ENCODE results near the gene SIGLEC12.

Gene SIGLEC12

GRCh38 chr19:51501594-51502263 lies at the start of gene SIGLEC12:
TSS of gene SIGLEC12 (minus strand) at chr19:51501800. CDS start at chr19:51501733, 67 bp downstream.
- DNase-seq (ENCODE audit: low spot score), result peak; percentile 7

DNA sequence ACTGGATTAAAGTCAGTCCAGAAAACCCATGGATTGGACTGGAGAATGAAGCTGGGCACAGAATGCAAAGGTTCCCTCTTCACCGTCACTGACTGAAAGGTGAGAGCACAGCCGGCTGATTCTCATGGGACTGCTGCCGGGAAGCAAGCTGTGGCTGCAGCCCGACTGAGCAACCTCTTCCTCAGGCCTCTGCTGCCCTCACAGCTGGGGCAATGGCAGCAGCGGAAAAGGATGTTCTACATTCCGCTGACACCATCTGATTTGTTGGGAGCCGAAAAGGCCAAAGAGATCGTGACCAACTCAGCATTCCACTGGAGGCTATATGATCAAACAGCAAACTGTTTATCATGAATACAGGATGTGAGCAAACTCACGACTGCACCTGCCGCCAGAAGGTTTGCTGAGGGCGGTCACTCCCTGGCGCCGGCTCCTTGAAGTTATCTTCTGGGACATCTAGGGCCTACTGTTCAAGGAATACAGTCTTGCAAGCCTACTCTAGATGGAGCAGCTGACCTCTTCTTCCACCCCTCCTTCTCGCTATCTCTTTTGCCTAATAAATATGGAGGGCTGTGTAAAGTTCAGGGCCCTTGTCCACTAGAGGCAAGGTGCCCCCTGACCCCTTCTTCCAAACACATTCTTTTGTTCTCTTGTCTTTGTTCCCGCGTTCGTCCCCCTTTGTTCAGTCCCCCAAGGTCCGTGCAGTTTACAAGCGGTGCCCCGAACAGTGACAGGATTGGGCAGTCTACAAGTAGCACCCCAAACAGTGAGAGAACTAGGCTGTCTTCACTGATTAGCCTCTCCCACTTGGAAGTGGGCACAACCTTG lies 49.5 kb upstream of the SIGLEC12 start:
- DNase-seq (ENCODE audit: low spot score), result no peak

- no peak for DNase-seq (ENCODE audit: low spot score)
Measured at GRCh38 chr19:51549533-51550324, 48.1 kb upstream of the SIGLEC12 start.

DNA sequence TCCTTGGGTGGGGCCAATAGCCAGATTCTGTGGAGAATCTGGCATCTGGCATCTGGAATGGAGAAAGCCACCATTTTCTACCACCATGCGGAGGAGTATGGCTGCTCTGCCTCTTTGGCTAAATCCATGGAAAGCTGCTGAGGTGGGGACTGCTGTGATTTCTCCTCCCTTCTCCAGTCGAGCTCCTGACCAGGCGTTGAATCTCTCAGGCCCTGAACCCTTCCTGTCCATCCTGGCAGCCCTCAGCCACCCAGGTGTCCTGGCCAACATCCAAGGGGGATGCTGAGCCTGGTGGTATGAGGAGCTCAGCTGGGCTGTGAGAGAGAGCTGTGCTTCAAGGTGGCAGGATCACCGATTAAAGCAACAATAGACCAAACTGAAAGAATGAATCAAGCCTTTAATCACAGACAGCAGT lies 47.3 kb upstream of the SIGLEC12 start:
- no peak for DNase-seq (ENCODE audit: low spot score)

- DNase-seq (ENCODE audit: low spot score), result no peak
Measured at GRCh38 chr19:51548213-51548651, 46.6 kb upstream of the SIGLEC12 start.

DNA sequence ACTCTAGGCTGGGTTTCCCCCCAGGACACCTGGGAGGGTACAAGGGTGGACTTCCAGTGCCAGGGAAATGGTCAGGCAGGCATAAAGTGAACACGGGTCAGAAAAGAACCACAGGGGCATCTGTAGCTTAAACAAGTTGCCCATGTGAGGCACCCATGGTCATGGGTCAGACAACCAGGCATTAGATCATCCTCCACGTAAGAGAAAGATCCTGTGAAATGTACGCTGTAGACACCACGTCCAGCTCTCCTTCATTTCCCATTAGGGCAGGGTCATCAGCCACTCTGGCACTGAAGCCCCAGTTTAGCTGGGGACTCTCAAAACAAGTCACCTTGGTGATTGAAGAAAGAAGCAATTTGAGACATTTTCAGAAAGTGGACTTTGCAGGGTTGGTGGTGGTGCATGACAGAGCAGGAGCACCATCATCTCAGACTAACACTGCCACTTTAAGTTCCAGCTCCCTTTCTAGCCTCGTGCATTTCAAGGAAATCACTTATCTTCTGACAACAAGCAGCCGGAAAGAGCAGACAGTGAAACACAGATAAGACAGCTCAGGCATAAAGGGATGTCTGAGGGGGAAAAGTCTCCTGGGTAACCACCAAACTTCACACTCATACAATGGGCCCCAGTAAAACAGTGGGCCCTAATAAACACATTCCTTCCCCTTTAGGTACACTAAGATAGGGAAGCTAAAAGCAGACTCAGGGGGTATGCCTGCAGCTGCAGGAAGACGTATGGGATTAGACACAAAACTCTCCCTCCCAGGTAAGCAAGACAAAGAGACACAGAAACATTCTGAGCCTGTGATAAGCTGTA lies 46.0 kb upstream of the SIGLEC12 start:
- DNase-seq (ENCODE audit: low spot score), result no peak

- DNase-seq (ENCODE audit: low spot score), result no peak
Measured at GRCh38 chr19:51546650-51547396, 45.2 kb upstream of the SIGLEC12 start.

DNA sequence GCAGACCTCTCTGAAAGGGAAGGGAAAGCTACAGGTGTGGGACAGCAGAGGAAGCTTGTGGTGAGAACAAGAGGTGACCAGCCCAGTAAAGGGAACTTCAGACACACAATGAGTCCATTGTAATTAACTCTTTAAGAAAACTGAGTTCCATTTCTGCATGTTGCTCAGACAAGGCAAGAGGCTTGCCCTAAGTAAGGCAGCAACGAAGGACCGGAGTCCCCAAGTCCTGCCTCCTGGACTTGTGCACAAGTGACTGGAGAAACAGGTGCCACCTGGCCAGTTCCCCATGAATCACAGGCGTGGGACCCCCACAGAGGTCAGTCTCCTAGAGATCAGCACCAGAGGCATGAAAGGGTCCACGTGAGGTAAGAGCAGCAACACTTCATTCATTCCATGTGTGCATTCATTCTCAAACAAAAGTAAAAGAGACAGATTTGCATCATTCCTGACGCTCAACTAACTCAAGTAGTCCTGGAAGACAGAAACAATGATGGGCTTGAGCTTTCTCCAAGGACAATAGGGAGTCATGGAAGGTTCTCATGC lies 44.6 kb upstream of the SIGLEC12 start:
- DNase-seq (ENCODE audit: low spot score), result no peak

DNA sequence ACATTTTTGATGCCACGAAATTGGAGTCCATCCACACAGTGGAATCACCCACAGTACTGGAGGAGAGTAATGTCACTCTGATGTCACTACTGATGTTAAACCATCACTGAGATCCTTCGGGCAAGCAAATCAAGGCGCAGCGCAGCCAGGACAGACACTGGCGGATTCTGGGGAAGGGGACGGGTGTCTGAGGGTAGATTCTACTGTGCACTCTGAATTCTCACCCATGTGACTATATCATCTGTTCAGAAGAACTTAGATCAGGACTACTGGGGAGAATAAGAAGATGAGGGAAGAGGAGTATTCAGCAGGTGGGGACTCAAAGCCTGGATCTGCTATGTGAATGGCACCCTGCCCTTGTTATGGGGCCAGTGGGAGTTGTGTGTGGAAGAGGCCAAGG lies 42.4 kb upstream of the SIGLEC12 start:
- DNase-seq (ENCODE audit: low spot score), result no peak

DNA sequence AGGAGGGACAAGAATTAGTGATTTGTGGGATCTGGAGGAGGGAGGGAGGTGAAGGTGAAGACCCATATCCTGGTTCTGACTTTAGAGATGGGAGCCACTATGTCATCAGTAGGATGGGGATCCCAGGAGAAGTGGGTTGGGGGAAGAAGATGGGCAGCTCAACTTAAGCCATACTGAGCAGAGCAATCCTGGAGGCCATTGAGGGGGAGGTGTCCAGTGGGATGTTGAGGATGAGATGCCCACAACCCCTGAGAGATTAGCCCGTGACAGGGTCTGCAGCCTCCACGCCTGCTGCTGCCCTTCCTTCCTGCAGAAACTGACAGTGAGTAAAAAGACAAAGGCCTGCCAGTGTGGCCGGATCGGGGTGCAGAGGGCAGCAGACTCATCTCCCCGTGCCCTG lies 41.1 kb upstream of the SIGLEC12 start:
- no peak for DNase-seq (ENCODE audit: low spot score)

- no peak for DNase-seq (ENCODE audit: low spot score)
Measured at GRCh38 chr19:51541458-51542357, 40.1 kb upstream of the SIGLEC12 start.

DNA sequence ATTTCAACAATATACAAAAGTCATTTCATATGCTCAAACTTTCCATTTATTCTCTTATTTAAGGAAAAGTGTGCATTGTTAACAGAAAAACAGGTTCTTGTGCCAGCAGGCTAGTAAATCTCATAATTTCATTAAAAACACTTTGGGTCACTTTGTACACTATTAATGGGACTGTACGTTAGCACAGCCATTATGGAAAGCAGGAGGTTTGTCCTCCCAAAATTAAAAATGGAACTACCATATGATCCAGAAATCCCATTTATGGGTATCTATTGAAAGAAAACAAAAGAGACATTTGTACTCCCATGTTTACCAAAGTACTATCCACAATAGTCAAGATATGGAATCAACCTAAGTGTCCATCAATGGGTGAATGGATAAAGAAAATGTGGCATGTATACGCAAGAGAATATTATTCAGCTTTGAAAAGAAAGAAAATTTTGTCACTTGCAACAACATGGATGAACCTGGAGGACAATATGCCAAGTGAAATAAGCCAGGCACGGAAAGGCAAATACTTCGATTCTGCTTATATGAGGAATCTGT lies 38.3 kb upstream of the SIGLEC12 start:
- no peak for DNase-seq (ENCODE audit: low spot score)

- DNase-seq (ENCODE audit: low spot score), result no peak
Measured at GRCh38 chr19:51535535-51535934, 33.9 kb upstream of the SIGLEC12 start.

- peak; percentile 22 for DNase-seq (ENCODE audit: low spot score)
Measured at GRCh38 chr19:51531349-51532315, 30.0 kb upstream of the SIGLEC12 start, which contains the start of gene SIGLEC6. TSS of gene SIGLEC6 (minus strand) at chr19:51531670. CDS start at chr19:51531648, 22 bp downstream.

DNA sequence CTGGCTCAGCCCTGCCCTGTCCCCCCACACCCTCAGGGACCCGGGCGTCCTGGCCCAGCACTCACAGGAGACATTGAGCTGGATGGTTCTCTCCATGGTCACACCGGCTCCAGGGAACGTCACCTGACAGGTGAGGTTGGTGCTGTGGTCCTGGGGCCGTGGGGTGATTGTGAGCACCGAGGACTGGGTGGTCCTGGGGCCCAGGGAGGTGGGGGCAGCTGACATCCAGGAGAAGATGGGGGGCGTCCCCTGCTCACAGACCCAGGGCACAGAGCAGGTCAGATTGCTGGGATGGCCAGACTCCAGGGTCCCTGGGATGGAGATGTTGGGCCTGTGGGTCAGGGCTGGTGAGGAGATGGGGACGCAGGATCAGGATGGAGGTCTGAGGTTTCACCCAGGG lies 29.0 kb upstream of the SIGLEC12 start:
- DNase-seq (ENCODE audit: low spot score), result no peak

DNA sequence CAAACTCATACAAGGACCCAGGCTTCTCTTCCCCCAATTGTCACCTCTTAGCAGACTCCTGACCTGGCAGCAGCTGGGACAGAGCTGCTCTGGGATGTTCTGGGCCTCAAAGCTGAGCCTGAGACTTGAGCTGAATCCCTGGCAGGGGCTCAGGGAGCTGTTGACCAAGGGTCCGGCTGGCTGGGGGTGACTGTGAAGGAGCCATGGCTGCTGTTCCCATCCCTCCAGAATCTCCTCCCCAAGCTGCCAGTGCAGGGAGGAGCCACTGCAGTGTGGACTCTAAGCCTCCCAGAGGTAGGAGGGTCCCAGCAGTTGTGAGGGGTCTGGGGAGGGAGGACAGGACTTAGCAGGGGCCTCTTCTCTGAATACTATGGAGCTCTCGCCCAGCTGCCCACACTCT lies 27.7 kb upstream of the SIGLEC12 start:
- DNase-seq (ENCODE audit: low spot score), result no peak

- no peak for DNase-seq (ENCODE audit: low spot score)
Measured at GRCh38 chr19:51525651-51526050, 24.1 kb upstream of the SIGLEC12 start.

DNA sequence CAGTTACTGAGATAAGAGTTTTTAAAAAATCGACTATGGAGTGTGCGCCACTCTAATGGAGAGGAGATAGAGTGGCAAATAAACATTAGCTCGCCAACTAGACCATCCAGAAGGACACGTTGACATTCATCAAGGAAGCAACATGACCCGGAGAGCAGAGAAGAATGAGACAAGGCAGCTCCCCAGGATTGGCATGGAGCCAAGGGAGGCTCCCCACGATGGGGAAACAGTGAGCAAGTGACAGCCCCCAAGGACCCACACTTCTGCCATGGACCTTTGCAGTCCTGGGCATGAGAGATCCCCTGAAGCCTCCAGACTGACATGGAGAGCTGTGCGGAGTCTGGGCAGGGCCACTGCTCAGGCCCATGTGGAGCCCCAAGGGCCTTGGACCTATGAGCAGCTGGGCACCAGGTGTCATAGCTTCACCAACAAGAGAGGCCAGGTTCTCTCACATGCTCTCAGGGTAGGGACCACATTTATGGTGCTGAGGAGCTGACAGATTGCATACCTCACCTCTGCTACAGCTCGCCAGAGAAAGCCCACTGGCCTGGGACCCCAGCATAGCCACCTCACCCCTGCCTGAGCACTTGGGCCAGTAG lies 23.2 kb upstream of the SIGLEC12 start:
- DNase-seq (ENCODE audit: low spot score), result no peak

Measured in putamen (tissue), 1 donor.